HepG2 (cell line): ENCODE measurements around the gene PAK2. TPM values are rescaled to one million over a fixed set of nuclear protein-coding genes. Genes with fewer than 3 reads are reported as not detected.

ENCODE experiments used
- ATAC-seq: fragments of 200-7000 bp; cut with Tn5 transposase; 3 replicates; pipeline ENCODE4 v1.9.1; 2020; ENCODE audit warnings: mild to moderate bottlenecking, moderate library complexity
- BruUV-seq: library from RNA; stranded (reverse); fragments of 400-500 nt; replicated peaks from 2 replicates; lab custom pipeline; 2021; lab: Mats Ljungman, UMichigan
- CTCF ChIA-PET: fragments of 300-600 bp; formaldehyde crosslinking; extraction: SDS; loops from one replicate; lab custom pipeline; 2021; ENCODE audit warnings: low total read pairs, inconsistent platforms, low intra/inter-chr PET ratio; lab: Yijun Ruan, JAX
- POLR2A ChIA-PET: fragments of 350-600 bp; sonication (Branson Sonifier 250); formaldehyde crosslinking; loops from one replicate; lab custom pipeline; 2020; ENCODE audit warnings: antibody characterized with exemption, inconsistent platforms; lab: Yijun Ruan, JAX
- DNase-seq: peaks from one replicate; pipeline ENCODE4 v3.0.0-alpha.2; 2015; ENCODE audit warnings: low spot score
- FAIRE-seq: peaks from 3 replicates; lab custom pipeline; 2011; peaks lifted over from hg19 to GRCh38; lab: Jason Lieb, UNC
- H2AFZ ChIP-seq: one replicate; pipeline ENCODE4 v1.6.1; 2011; ENCODE audit warnings: low read length, inconsistent platforms
- H3K27ac ChIP-seq: fragments of 300-600 bp; 3 replicates; pipeline ENCODE4 v1.8.0; 2011; ENCODE audit warnings: mixed run types, mild to moderate bottlenecking, mixed read lengths, low read length, inconsistent platforms; ENCODE audit not compliant: insufficient read depth; ENCODE audit errors: extremely low read length
- H3K27me3 ChIP-seq, 2 experiments: fragments of 200-600 bp in 1 of 2; 2 replicates in 1 of 2; 3 replicates in 1 of 2; pipeline versions ENCODE4 v1.6.0 to v1.8.0; 2011; ENCODE audit warnings: low read length in 2 of 2, mild to moderate bottlenecking in 2 of 2, moderate library complexity in 2 of 2, inconsistent platforms in 1 of 2; ENCODE audit not compliant: insufficient read depth in 2 of 2, control insufficient read depth in 1 of 2
- H3K36me3 ChIP-seq, 2 experiments: fragments of 200-600 bp in 1 of 2; replicated peaks in 1 of 2; 2 replicates in 1 of 2; 3 replicates in 1 of 2; pipeline versions ENCODE4 v1.5.1 to v1.8.0; 2011; ENCODE audit warnings: low read length in 2 of 2, inconsistent platforms in 1 of 2; ENCODE audit not compliant: insufficient read depth in 2 of 2, control insufficient read depth in 1 of 2
- H3K4me1 ChIP-seq: 2 replicates; pipeline ENCODE4 v1.5.1; 2012; ENCODE audit warnings: low read length, inconsistent platforms; ENCODE audit not compliant: insufficient read depth
- H3K4me2 ChIP-seq: 2 replicates; pipeline ENCODE4 v1.6.0; 2011; ENCODE audit warnings: low read depth, low read length, inconsistent platforms
- H3K4me3 ChIP-seq, 3 experiments: fragments of 200-600 bp in 1 of 3; sonication (generic), shearing (Covaris generic) in 1 of 3; replicated peaks in 1 of 3; 2 replicates each; pipeline ENCODE4 v1.5.1; 2011 to 2016; ENCODE audit warnings: low read length in 3 of 3, inconsistent platforms in 2 of 3, low read depth in 2 of 3, mild to moderate bottlenecking in 2 of 3, control low read depth in 1 of 3, mixed read lengths in 1 of 3; ENCODE audit not compliant: insufficient read depth in 1 of 3
- H3K79me2 ChIP-seq: one replicate; pipeline ENCODE4 v1.6.1; 2011; ENCODE audit warnings: low read length, inconsistent platforms; ENCODE audit not compliant: insufficient read depth
- H3K9ac ChIP-seq: 2 replicates; pipeline ENCODE4 v1.6.0; 2011; ENCODE audit warnings: mild to moderate bottlenecking, low read depth, low read length, inconsistent platforms; ENCODE audit not compliant: insufficient read depth
- H3K9me3 ChIP-seq: 2 replicates; pipeline ENCODE4 v1.5.1; 2012; ENCODE audit warnings: mild to moderate bottlenecking, low read length
- H4K20me1 ChIP-seq: 2 replicates; pipeline ENCODE4 v1.6.0; 2011; ENCODE audit warnings: inconsistent platforms, mild to moderate bottlenecking, low read length, moderate library complexity; ENCODE audit not compliant: insufficient read depth
- AHR ChIP-seq: IDR thresholded peaks from 2 replicates; pipeline ENCODE4 v1.6.1; 2018; ENCODE audit warnings: missing genetic modification reagents, missing compliant biosample characterization
- DR1 ChIP-seq: sonication (generic); formaldehyde crosslinking; IDR thresholded peaks from 2 replicates; pipeline ENCODE4 v1.8.0; 2021; ENCODE audit warnings: mild to moderate bottlenecking, missing genetic modification reagents, inconsistent platforms
- FOXO1 ChIP-seq: sonication (generic); formaldehyde crosslinking; IDR thresholded peaks from 2 replicates; pipeline ENCODE4 v1.4.0; 2020; ENCODE audit warnings: missing genetic modification reagents
- KAT2B ChIP-seq: fragments of 150-350 bp; IDR thresholded peaks from 2 replicates; pipeline ENCODE4 v1.6.1; 2014; ENCODE audit warnings: low read depth, low read length, borderline replicate concordance
- KDM5A ChIP-seq: fragments of 200-600 bp; sonication (generic); IDR thresholded peaks from 2 replicates; pipeline ENCODE4 v1.7.0; 2018; ENCODE audit warnings: antibody characterized with exemption, mild to moderate bottlenecking, low read length, borderline replicate concordance
- ONECUT2 ChIP-seq: sonication (generic); formaldehyde crosslinking; IDR thresholded peaks from 2 replicates; pipeline ENCODE4 v1.4.0; 2020; ENCODE audit warnings: missing genetic modification reagents
- WGBS: methylation state at CpG from one replicate; pipeline ENCODE4 v1.1.6; 2017; ENCODE audit warnings: low lambda C conversion rate; 5-methylcytosine and 5-hydroxymethylcytosine counted together
- in situ Hi-C: cut with HindIII; loops from 2 replicates; pipeline ENCODE4 v1.10.0; 2017; ENCODE audit warnings: low pct_unique_long_range_greater_than_20kb; ENCODE audit not compliant: extremely low pct_ligation_motif_present
- intact Hi-C: fragments of 100-400 bp; cut with micrococcal nuclease; formaldehyde crosslinking; loops from one replicate; pipeline ENCODE4 v1.10.0; 2022; ENCODE audit not compliant: unreplicated experiment
- polyA plus RNA-seq, 8 experiments: library from polyadenylated mRNA; depleted of rRNA in 3 of 8; stranded (reverse) in 7 of 8; unstranded in 1 of 8; fragments of >200 nt; fragmentation: Illumina TruSeq in 4 of 8; extraction: Trizol in 4 of 8; gene quantifications; 2 replicates each; pipeline versions ENCODE4 v1.2.1 to v1.2.3, GENCODE V29; 2011 to 2016; ENCODE audit warnings: low read depth in 4 of 8, missing spikeins in 1 of 8, mixed read lengths in 1 of 8; ENCODE audit not compliant: insufficient read depth in 1 of 8
- total RNA-seq, 5 experiments: library from RNA; depleted of rRNA; stranded (reverse); fragments of >200 nt; fragmentation: Illumina TruSeq; extraction: Trizol; gene quantifications; 2 replicates each; pipeline ENCODE4 v1.2.3, GENCODE V29; 2016; ENCODE audit warnings: low read depth in 1 of 5

PAK2 gene
- total and polyA plus RNA-seq, 2 of the 13 experiments (the other 11 are each of a cell fraction or from before 2014, with no cell fraction given) = 23.0 to 24.7 TPM

GRCh38 chr3:196695849-196696226 lies 43.8 kb upstream of the PAK2 start:
- H2AFZ ChIP-seq = no peak overlapping the region
- peaks cover 0 to 11% of the 10 kb centered on the region in 2 experiments; a peak in 2 of 5 replicates for H3K27me3 ChIP-seq
- H3K79me2 ChIP-seq = no peaks in the 10 kb centered on the region
- no TSS peak for BruUV-seq
- ATAC-seq = no peak
- CTCF ChIA-PET = no interaction called here
- no peak overlapping the region for H3K27ac ChIP-seq
- intact Hi-C loops (no loop called here), in situ Hi-C loops (no loop called here)
- DNase-seq = no peak
- H4K20me1 ChIP-seq = no peaks in the 10 kb centered on the region
- H3K4me2 ChIP-seq = no peak overlapping the region
- no peaks in the 10 kb centered on the region for H3K9me3 ChIP-seq
- H3K36me3 ChIP-seq = no peaks in the 10 kb centered on the region
- H3K4me3 ChIP-seq = no peak overlapping the region
- H3K4me1 ChIP-seq = no peaks in the 10 kb centered on the region
- POLR2A ChIA-PET = no interaction called here
- WGBS = 84% methylated on average over 5 of the region's 5 CpGs
- no peak for FAIRE-seq
- H3K9ac ChIP-seq = no peak overlapping the region
- TF ChIP-seq AHR (CRISPR knock-in tag) (no peak), FOXO1 (CRISPR knock-in tag) (no peak), KAT2B (no peak), KDM5A (no peak), DR1 (CRISPR knock-in tag) (no peak)
- TF ChIP-seq, all 625 proteins: peak for 0

DNA sequence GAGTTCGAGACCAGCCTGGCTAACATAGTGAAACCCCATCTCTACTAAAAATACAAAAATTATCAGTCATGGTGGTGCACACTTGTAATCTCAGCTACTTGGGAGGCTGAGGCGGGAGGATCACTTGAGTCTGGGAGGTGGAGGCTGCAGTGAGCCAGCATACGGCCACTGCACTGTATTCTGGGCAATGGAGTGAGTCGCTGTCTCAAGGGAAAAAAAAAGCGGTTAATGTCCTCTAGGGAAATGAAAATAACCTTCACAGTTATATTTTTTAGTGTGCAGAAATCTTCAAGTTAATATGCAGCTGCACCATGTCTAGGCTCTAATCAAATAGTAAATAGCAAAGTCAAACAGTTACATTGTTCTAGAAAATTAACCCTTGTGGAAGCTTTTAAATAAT lies 42.4 kb upstream of the PAK2 start:
- Histone ChIP-seq H3K4me2 (no peak overlapping the region), H3K79me2 (no peaks in the 10 kb centered on the region), H2AFZ (no peak overlapping the region), H3K9me3 (no peaks in the 10 kb centered on the region), H3K27me3 (peaks cover 0 to under 1% of the 10 kb centered on the region in 2 experiments; a peak in 2 of 5 replicates), H3K27ac (no peak overlapping the region), H4K20me1 (no peaks in the 10 kb centered on the region), H3K4me1 (no peaks in the 10 kb centered on the region), H3K36me3 (no peaks in the 10 kb centered on the region), H3K4me3 (no peak overlapping the region), H3K9ac (no peak overlapping the region)
- CTCF ChIA-PET = no interaction called here
- FAIRE-seq = no peak
- no TSS peak for BruUV-seq
- 70% methylated on average over 5 of the region's 5 CpGs for WGBS
- intact Hi-C loops = no loop called here
- POLR2A ChIA-PET = no interaction called here
- no peak for DNase-seq
- no peak for TF ChIP-seq ONECUT2 (CRISPR knock-in tag)
- no peak for ATAC-seq
- in situ Hi-C loops = no loop called here
